Panc1 (cell line): ENCODE results near the gene ITPRIP.

ENCODE experiments used
- CTCF ChIP-seq: fragments of 450-650 bp; IDR thresholded peaks from 2 replicates; pipeline ENCODE4 v1.5.1; 2017; ENCODE audit warnings: mild to moderate bottlenecking
- POLR2AphosphoS5 ChIP-seq: IDR thresholded peaks from 2 replicates; pipeline ENCODE4 v1.6.1; 2012; ENCODE audit warnings: mild to moderate bottlenecking, low read depth, low read length, moderate library complexity

GRCh38 chr10:104299031-104299904, 39.0 kb downstream of the ITPRIP start:
- no peak for TF ChIP-seq CTCF
- no peak for TF ChIP-seq POLR2AphosphoS5
